Right lung (tissue), 5 donors: ENCODE measurements around the gene ZACN. TPM values are rescaled to one million over a fixed set of nuclear protein-coding genes. Genes with fewer than 3 reads are reported as not detected.

Source experiments
- DNase-seq, 2 donors: peaks; one replicate each; pipeline ENCODE4 v3.0.0-alpha.2; 2013
- polyA plus RNA-seq, 5 donors: library from polyadenylated mRNA; unstranded; fragments of 120-200 nt; gene quantifications; one replicate each; pipeline versions ENCODE4 v1.2.1 to v1.2.3, GENCODE V29; 2013; ENCODE audit warnings: inconsistent platforms in 1 of 5, low replicate concordance in 1 of 5; ENCODE audit not compliant: insufficient read length in 5 of 5, insufficient read depth in 1 of 5

Gene ZACN
- polyA plus RNA-seq, 5 donors = 4.1 to 22.2 (median 16.1) TPM

GRCh38 chr17:76094046-76094445 is 15.1 kb downstream of the ZACN start:
- no peak for DNase-seq

- no peak for DNase-seq
These were observed 17.0 kb downstream of the ZACN start for GRCh38 chr17:76095943-76096342.

- no peak for DNase-seq
These were observed 18.8 kb downstream of the ZACN start for GRCh38 chr17:76097716-76098295.

GRCh38 chr17:76102944-76103273 is 23.9 kb downstream of the ZACN start:
- no peak for DNase-seq

- DNase-seq = peak; percentile 95
These were observed 24.5 kb downstream of the ZACN start, which contains the start of gene EXOC7 for GRCh38 chr17:76103274-76104139. Gene EXOC7 (minus strand): TSS chr17:76103787. CDS start chr17:76103692, 95 bp downstream.

- DNase-seq = no peak
These were observed 25.3 kb downstream of the ZACN start for GRCh38 chr17:76104140-76104895.

GRCh38 chr17:76104896-76105231 is 25.9 kb downstream of the ZACN start:
- no peak for DNase-seq

- no peak for DNase-seq
These were observed 27.7 kb downstream of the ZACN start for GRCh38 chr17:76106703-76107102.

- no peak for DNase-seq
These were observed 28.5 kb downstream of the ZACN start for GRCh38 chr17:76107509-76107908.

GRCh38 chr17:76111956-76112355 is 33.0 kb downstream of the ZACN start:
- no peak for DNase-seq

GRCh38 chr17:76115138-76115754 is 36.3 kb downstream of the ZACN start:
- no peak for DNase-seq

GRCh38 chr17:76119409-76120371 is 40.7 kb downstream of the ZACN start:
- no peak for DNase-seq

- no peak for DNase-seq
These were observed 41.7 kb downstream of the ZACN start for GRCh38 chr17:76120658-76121008.

GRCh38 chr17:76121932-76122430 is 43.0 kb downstream of the ZACN start:
- no peak for DNase-seq

GRCh38 chr17:76122431-76123190 is 43.6 kb downstream of the ZACN start:
- DNase-seq = no peak

GRCh38 chr17:76123191-76123499 is 44.2 kb downstream of the ZACN start:
- DNase-seq = no peak

- no peak for DNase-seq
These were observed 45.0 kb downstream of the ZACN start for GRCh38 chr17:76123749-76124581.

GRCh38 chr17:76124582-76125390 is 45.8 kb downstream of the ZACN start:
- DNase-seq = no peak

- DNase-seq = no peak
These were observed 46.4 kb downstream of the ZACN start for GRCh38 chr17:76125391-76125675.
